Loucy (cell line): Measurements from ENCODE around the gene TBC1D22A.

Experiments
- H2AFZ ChIP-seq: fragments of 200-600 bp; sonication (generic); 2 replicates; pipeline ENCODE4 v1.6.0; 2016; ENCODE audit warnings: antibody characterized with exemption, mild to moderate bottlenecking, low read length, moderate library complexity
- H3F3A ChIP-seq: fragments of 200-600 bp; 2 replicates; pipeline ENCODE4 v1.6.0; 2016; ENCODE audit warnings: antibody characterized with exemption, low read depth, mild to moderate bottlenecking
- H3K27me3 ChIP-seq: fragments of 200-600 bp; sonication (generic); 2 replicates; pipeline ENCODE4 v1.6.1; 2014; ENCODE audit warnings: low read length, mild to moderate bottlenecking; ENCODE audit not compliant: insufficient read depth, poor library complexity, severe bottlenecking
- H3K36me3 ChIP-seq: fragments of 200-600 bp; sonication (generic); 2 replicates; pipeline ENCODE4 v1.6.1; 2016; ENCODE audit warnings: low read length; ENCODE audit not compliant: insufficient read depth
- H3K4me1 ChIP-seq: fragments of 200-600 bp; sonication (generic); 2 replicates; pipeline ENCODE4 v1.5.1; 2014; ENCODE audit warnings: low read length, mild to moderate bottlenecking; ENCODE audit not compliant: insufficient read depth, poor library complexity, severe bottlenecking
- H3K4me2 ChIP-seq: fragments of 200-600 bp; sonication (generic); 2 replicates; pipeline ENCODE4 v1.6.0; 2014; ENCODE audit warnings: antibody characterized with exemption, low read length, low read depth, mild to moderate bottlenecking; ENCODE audit not compliant: poor library complexity, severe bottlenecking
- H3K4me3 ChIP-seq: fragments of 200-600 bp; sonication (generic); 2 replicates; pipeline ENCODE4 v1.5.1; 2014; ENCODE audit warnings: low read length, mild to moderate bottlenecking, mixed read lengths; ENCODE audit not compliant: poor library complexity, severe bottlenecking
- H3K79me2 ChIP-seq: fragments of 200-600 bp; sonication (generic); 2 replicates; pipeline ENCODE4 v1.6.1; 2014; ENCODE audit warnings: low read length; ENCODE audit not compliant: insufficient read depth
- H3K9ac ChIP-seq: fragments of 200-600 bp; sonication (generic); 2 replicates; pipeline ENCODE4 v1.6.0; 2014; ENCODE audit warnings: mild to moderate bottlenecking, low read depth, low read length, moderate library complexity; ENCODE audit not compliant: poor library complexity, severe bottlenecking
- H3K9me2 ChIP-seq: fragments of 200-600 bp; sonication (generic); replicated peaks from 2 replicates; pipeline ENCODE4 v1.6.1; 2016; ENCODE audit warnings: low read depth, low read length, mixed read lengths
- H3K9me3 ChIP-seq: fragments of 200-600 bp; sonication (generic); 2 replicates; pipeline ENCODE4 v1.6.1; 2014; ENCODE audit warnings: mild to moderate bottlenecking, antibody characterized with exemption, low read length, low read depth; ENCODE audit not compliant: insufficient read depth
- H4K20me1 ChIP-seq: fragments of 200-600 bp; sonication (generic); 2 replicates; pipeline ENCODE4 v1.6.0; 2014; ENCODE audit warnings: antibody characterized with exemption, low read length, mild to moderate bottlenecking; ENCODE audit not compliant: insufficient read depth, poor library complexity, severe bottlenecking
- EZH2phosphoT487 ChIP-seq: fragments of 200-600 bp; IDR thresholded peaks from 2 replicates; pipeline ENCODE4 v1.6.1; 2018; ENCODE audit warnings: antibody characterized with exemption, mild to moderate bottlenecking, moderate library complexity, borderline replicate concordance
- TF ChIP-seq, protein P1 (sequence below): fragments of 200-600 bp; sonication (generic); conservative IDR thresholded peaks from 2 replicates; pipeline ENCODE4 v1.5.1; 2014; ENCODE audit warnings: mild to moderate bottlenecking, antibody characterized with exemption, low read length

Gene TBC1D22A

DNA sequence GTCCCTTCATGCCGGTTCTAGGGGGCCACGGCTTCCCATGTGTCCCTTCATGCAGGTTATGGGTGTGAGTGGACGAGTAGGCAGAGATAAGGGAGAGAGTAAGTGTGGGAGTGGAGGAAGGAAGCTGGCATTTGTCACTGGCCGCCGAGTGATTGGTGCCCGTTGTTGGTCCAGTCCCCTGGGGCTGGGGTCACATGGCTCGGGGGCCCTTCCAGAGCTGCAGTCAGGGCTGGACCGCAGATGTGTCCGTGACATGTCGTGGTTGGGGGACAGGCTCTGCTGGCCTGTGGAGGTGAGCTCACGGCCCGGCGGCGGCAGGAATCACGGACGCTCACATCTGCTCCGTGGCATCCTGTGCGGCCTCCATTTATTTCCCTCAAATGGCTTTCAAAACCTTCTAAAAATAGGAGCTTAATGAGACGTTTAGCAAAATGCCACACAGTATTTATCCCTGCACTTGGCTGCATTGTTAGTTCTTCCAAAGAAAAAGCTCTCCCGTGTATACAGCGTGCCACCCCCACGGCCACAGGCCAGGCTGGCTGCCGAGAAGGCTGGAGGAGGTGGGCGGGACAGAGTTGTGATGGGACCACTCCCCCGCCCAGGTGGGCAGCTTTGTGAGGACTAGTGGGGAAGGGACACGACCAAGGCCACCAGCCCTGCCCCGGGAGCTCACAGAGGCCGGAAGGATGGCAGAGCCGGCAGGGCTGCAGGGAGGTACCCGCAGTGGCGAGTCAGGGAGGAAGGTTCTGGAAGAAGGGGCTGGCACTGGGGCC lies 386.7 kb downstream of the TBC1D22A start:
- TF ChIP-seq, protein P1, sequence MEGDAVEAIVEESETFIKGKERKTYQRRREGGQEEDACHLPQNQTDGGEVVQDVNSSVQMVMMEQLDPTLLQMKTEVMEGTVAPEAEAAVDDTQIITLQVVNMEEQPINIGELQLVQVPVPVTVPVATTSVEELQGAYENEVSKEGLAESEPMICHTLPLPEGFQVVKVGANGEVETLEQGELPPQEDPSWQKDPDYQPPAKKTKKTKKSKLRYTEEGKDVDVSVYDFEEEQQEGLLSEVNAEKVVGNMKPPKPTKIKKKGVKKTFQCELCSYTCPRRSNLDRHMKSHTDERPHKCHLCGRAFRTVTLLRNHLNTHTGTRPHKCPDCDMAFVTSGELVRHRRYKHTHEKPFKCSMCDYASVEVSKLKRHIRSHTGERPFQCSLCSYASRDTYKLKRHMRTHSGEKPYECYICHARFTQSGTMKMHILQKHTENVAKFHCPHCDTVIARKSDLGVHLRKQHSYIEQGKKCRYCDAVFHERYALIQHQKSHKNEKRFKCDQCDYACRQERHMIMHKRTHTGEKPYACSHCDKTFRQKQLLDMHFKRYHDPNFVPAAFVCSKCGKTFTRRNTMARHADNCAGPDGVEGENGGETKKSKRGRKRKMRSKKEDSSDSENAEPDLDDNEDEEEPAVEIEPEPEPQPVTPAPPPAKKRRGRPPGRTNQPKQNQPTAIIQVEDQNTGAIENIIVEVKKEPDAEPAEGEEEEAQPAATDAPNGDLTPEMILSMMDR, result no peak
- TF ChIP-seq EZH2phosphoT487, result no peak
- no peaks in the 10 kb centered on the region for H3K9me3 ChIP-seq
- peaks cover 13% of the 10 kb centered on the region; the same call in 1 of the 2 replicates for H3K79me2 ChIP-seq
- H3K27me3 ChIP-seq, result no peaks in the 10 kb centered on the region
- no peaks in the 10 kb centered on the region for H3F3A ChIP-seq
- H3K9ac ChIP-seq, result no peak overlapping the region
- no peak overlapping the region for H3K4me3 ChIP-seq
- H3K4me2 ChIP-seq, result no peak overlapping the region
- no peaks in the 10 kb centered on the region for H4K20me1 ChIP-seq
- H3K9me2 ChIP-seq, result no peaks in the 10 kb centered on the region
- peaks cover 26% of the 10 kb centered on the region for H3K4me1 ChIP-seq
- H2AFZ ChIP-seq, result no peak overlapping the region
- no peaks in the 10 kb centered on the region for H3K36me3 ChIP-seq

DNA sequence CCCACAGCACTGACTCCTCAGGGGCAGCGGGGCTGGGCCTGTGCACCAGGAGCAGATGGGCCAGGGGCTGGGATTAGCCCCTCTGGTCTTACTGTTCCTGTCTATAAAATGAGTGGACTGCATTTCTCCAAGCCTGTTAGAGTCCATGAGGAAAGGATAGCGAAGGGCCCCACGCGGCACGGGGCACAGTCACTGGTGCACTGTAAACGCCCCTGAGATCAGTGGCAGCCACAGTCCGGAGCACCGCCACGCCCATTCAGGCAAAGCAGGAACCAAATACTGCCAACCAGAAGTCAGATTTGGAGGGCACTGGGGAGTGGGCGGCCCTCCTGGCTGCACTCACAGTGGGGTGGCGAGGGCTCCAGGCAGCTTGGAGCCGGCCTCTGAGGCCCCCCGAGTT lies 387.5 kb downstream of the TBC1D22A start:
- H3K36me3 ChIP-seq, result no peaks in the 10 kb centered on the region
- no peak overlapping the region for H3K4me2 ChIP-seq
- H2AFZ ChIP-seq, result no peak overlapping the region
- no peaks in the 10 kb centered on the region for H3K9me2 ChIP-seq
- no peaks in the 10 kb centered on the region for H4K20me1 ChIP-seq
- peaks cover 13% of the 10 kb centered on the region; the same call in 1 of the 2 replicates for H3K79me2 ChIP-seq
- no peak overlapping the region for H3K9ac ChIP-seq
- H3K27me3 ChIP-seq, result no peaks in the 10 kb centered on the region
- peaks cover 26% of the 10 kb centered on the region for H3K4me1 ChIP-seq
- H3F3A ChIP-seq, result no peaks in the 10 kb centered on the region
- TF ChIP-seq, protein P1, result no peak
- H3K4me3 ChIP-seq, result no peak overlapping the region
- no peaks in the 10 kb centered on the region for H3K9me3 ChIP-seq

DNA sequence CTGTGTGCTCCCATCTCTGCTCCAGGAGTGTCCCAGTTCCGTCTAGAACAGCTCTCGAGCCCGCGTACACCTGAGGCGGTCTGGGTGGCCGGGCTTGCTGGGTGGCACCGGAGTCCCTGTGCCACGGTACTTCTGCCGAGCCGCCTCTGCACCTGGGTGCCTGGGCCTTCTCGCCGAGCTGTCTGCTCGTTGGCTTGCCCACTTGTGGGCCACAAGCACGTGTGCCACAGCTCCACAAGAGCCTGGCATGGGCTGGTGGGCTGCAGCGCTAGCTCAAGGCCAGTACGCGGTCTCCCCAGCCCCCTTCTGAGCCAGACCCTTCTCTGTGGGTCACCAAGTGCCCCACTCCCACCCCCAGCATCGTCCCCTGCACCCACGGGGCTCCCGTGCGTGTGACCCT lies 388.0 kb downstream of the TBC1D22A start:
- TF ChIP-seq EZH2phosphoT487, result no peak
- TF ChIP-seq, protein P1, result no peak
- Histone ChIP-seq H3K27me3 (no peaks in the 10 kb centered on the region), H3K9me2 (no peaks in the 10 kb centered on the region), H2AFZ (no peak overlapping the region), H3F3A (no peaks in the 10 kb centered on the region), H3K9ac (no peak overlapping the region), H3K4me1 (peaks cover 26% of the 10 kb centered on the region), H3K4me3 (no peak overlapping the region), H3K9me3 (no peaks in the 10 kb centered on the region), H3K36me3 (no peaks in the 10 kb centered on the region), H3K79me2 (peaks cover 13% of the 10 kb centered on the region; the same call in 1 of the 2 replicates), H4K20me1 (no peaks in the 10 kb centered on the region), H3K4me2 (peak overlapping the region; percentile 70)
